Mesodermal cell (in vitro differentiated cells): ENCODE data around the gene BCAS1.

Experiments
- H3K27ac ChIP-seq: 2 replicates; pipeline ENCODE4 v1.7.0; 2013; ENCODE audit warnings: mild to moderate bottlenecking, low read depth, low read length, moderate library complexity; ENCODE audit not compliant: severe bottlenecking
- H3K36me3 ChIP-seq: 2 replicates; pipeline ENCODE4 v1.7.1; 2013; ENCODE audit warnings: mild to moderate bottlenecking, low read length, moderate library complexity; ENCODE audit not compliant: control insufficient read depth, insufficient read depth
- H3K4me1 ChIP-seq: one replicate; pipeline ENCODE4 v1.7.1; 2013; ENCODE audit warnings: mild to moderate bottlenecking, low read length; ENCODE audit not compliant: insufficient read depth, control insufficient read depth, poor library complexity, severe bottlenecking
- H3K4me3 ChIP-seq: 2 replicates; pipeline ENCODE4 v1.7.0; 2013; ENCODE audit warnings: low read length, control low read depth, mild to moderate bottlenecking; ENCODE audit not compliant: insufficient read depth, poor library complexity, severe bottlenecking; ENCODE audit errors: extremely low read depth
- H3K9me3 ChIP-seq: 2 replicates; pipeline ENCODE4 v1.7.1; 2013; ENCODE audit warnings: mild to moderate bottlenecking, low read length, moderate library complexity; ENCODE audit not compliant: control insufficient read depth
- WGBS, 2 experiments: methylation state at CpG; one replicate each; pipeline ENCODE4 v1.1.5; 2013; ENCODE audit warnings: missing lambda C conversion rate in 2 of 2; ENCODE audit not compliant: insufficient coverage in 2 of 2; 5-methylcytosine and 5-hydroxymethylcytosine counted together

BCAS1 gene

DNA sequence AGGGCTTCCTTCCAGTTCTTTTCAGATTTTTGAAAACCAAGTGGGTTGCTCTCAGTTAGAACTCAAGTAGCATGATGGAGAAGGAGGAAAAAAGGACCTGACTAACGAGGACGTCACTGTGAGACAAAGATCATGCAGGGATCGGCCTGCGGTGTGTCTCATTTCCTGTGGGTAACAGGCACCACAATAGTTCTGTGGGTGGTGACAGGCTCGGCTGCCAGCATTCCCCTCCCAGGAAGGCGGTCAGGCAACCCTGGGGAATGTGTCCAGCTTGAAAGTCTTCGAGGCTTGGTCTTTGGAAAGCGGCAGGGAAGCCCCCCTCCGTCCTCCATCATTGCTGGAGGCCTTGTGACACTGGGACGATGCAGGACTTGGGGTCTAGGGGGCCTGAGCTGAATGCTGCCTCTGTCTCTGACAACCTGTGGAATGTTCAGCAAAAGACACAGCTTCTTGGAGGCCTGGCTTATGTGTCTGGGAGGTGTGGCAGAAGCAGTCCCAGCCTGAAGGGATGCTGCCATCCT, 121.0 kb downstream of the BCAS1 start:
- Histone ChIP-seq H3K27ac (peak overlapping the region; percentile 60), H3K4me3 (no peak overlapping the region), H3K9me3 (peaks cover 11% of the 10 kb centered on the region), H3K36me3 (no peaks in the 10 kb centered on the region), H3K4me1 (peaks cover 14% of the 10 kb centered on the region)
- WGBS, 2 experiments, result 50 to 68% methylated on average over 9 to 10 of the region's 10 CpGs

DNA sequence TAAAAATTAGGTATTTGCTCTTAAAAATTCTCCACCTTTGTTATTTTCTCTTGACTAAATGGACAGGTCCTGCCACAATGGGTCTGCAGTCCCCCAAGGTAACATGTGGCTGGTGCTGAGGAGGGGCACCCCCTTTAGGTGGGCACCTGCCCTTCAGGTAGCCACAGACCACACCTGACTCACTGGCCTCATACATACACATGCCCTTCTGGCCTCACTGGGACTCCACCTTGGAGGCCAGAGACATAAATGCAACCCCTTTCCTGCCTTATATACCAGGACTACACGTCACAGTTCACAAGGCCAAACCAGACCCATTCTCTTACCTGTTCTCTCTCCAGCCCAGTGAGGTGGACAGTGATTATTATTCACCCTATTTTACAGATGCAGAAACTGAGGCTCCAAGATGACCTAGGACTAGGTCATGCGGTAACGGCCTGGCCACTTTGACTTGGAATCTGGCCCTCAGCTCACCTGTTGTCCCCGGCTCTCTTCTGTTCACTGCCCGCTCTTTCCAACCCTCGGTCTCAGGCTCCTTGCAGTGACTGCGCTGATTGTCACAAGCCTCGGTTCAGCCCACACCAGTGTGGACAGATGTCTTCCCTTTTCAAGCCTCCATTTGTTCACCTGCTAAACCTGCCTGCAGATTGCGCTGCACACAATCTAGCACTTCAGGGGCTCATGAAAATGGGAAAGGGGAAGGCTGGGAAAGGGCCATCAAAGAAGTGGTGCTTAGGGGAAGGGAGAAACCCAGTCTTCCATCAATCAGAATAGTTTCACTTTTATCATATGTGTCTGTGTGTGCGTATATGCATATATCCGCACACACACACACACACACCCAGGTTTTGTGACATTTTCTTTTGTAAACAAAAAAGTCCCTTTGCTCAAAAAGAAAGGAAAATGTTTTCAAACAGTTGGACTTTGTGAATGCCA, 121.7 kb downstream of the BCAS1 start:
- H3K36me3 ChIP-seq, result no peaks in the 10 kb centered on the region
- H3K4me3 ChIP-seq, result no peak overlapping the region
- H3K27ac ChIP-seq, result no peak overlapping the region
- 97 to 98% methylated on average over 7 of the region's 11 CpGs for WGBS, 2 experiments
- H3K9me3 ChIP-seq, result peaks cover 11% of the 10 kb centered on the region
- H3K4me1 ChIP-seq, result peaks cover 14% of the 10 kb centered on the region

DNA sequence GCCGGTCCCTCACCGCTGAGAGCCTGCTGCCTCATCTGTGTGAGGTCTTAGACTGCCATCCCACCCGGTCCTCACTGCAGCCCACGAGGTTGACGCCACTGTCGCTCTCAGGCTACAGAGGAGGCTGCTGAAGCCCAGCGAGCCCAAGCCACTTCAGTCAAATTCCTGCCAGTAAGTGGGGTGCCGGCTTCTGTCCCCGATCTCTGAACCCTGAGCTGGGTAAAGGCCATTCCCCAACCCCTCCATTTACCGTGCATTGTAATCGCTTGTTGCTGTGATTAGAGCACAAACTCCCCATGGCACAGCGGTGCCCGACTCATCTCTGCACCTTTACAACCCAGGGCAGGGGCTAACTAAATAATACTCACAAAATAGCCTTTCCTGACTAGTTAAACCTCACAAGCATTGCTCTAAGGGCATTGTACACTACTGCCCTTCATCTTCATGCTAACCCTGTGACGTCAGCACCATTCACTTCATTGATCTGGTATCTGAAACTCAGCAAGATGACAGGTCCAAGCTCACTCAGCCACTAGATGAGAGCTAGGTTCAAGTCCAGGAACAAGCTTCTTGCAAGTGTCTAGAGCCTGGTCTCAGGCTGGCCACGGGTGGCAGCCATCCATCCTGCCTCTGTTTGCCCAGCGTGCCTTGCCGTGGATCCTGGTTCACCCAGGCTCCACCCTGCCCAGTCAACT, 122.7 kb downstream of the BCAS1 start:
- WGBS, 2 experiments, result 89 to 92% methylated on average over 15 to 16 of the region's 17 CpGs
- Histone ChIP-seq H3K9me3 (peaks cover 4% of the 10 kb centered on the region), H3K27ac (no peak overlapping the region), H3K36me3 (no peaks in the 10 kb centered on the region), H3K4me1 (peaks cover 14% of the 10 kb centered on the region), H3K4me3 (no peak overlapping the region)

DNA sequence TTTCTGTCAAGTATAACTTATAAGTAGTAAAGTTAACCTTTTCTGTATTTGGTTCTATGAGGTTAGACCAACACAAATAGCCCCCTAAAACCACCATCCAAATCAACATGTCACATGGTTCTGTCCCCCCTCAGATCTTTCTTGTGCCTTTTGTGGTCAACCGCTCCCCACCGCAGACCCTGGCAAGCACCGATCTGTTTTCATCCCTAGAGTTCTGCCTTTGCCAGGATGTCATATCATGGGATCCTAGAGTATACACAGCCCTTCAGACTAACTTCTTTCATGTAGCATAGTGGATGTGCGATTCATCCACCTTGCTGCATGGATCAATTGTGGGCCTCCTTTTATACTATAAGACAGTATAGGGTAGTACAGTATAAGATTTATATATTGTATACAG, 124.3 kb downstream of the BCAS1 start:
- H3K4me3 ChIP-seq, result no peak overlapping the region
- H3K4me1 ChIP-seq, result peaks cover 28% of the 10 kb centered on the region
- WGBS, 2 experiments, result 100% methylated on average over 3 of the region's 4 CpGs
- no peak overlapping the region for H3K27ac ChIP-seq
- no peaks in the 10 kb centered on the region for H3K36me3 ChIP-seq
- no peaks in the 10 kb centered on the region for H3K9me3 ChIP-seq

DNA sequence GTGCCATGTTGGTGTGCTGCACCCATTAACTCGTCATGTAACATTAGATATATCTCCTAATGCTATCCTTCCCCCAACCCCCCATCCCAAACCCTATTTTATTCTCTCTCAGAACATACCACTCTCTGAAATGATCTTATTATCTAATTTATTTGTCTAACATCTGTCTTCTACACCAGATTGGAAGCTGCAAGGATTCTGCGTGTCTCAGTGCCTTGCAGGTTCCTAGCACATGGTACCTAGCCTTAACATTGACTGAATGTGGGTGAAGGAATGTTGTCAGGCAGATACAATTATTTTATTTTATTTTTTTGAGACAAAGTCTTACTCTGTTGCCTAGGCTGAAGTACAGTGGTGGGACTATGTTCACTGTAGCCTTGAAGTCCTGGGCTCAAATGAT, 124.9 kb downstream of the BCAS1 start:
- H3K9me3 ChIP-seq, result no peaks in the 10 kb centered on the region
- peaks cover 34% of the 10 kb centered on the region for H3K4me1 ChIP-seq
- no peaks in the 10 kb centered on the region for H3K36me3 ChIP-seq
- WGBS, 2 experiments, result 86 to 100% methylated on average over 1 of the region's 2 CpGs
- H3K27ac ChIP-seq, result no peak overlapping the region
- H3K4me3 ChIP-seq, result no peak overlapping the region

DNA sequence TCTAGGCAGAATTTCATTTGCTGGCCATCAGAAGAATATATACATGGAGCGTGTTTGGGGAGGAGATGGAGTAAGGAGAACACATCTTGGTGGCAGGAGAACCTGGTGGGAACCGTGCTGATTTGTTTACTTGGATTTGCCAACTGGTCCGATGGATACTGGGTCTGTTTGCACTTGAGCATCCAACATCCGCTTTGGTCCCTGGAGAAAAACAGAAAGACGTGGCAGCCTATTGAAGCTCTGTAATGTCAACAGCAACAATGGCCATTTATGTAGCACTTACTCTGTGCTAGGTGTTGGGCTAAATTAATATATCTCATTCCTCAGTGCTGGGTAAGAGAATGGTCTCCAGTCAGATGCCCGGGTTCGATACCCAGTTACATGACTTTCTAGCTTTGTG, 125.6 kb downstream of the BCAS1 start:
- Histone ChIP-seq H3K9me3 (no peaks in the 10 kb centered on the region), H3K4me1 (peaks cover 34% of the 10 kb centered on the region), H3K36me3 (no peaks in the 10 kb centered on the region), H3K27ac (no peak overlapping the region), H3K4me3 (no peak overlapping the region)
- WGBS, 2 experiments, result 90 to 97% methylated on average over 5 to 6 of the region's 7 CpGs

DNA sequence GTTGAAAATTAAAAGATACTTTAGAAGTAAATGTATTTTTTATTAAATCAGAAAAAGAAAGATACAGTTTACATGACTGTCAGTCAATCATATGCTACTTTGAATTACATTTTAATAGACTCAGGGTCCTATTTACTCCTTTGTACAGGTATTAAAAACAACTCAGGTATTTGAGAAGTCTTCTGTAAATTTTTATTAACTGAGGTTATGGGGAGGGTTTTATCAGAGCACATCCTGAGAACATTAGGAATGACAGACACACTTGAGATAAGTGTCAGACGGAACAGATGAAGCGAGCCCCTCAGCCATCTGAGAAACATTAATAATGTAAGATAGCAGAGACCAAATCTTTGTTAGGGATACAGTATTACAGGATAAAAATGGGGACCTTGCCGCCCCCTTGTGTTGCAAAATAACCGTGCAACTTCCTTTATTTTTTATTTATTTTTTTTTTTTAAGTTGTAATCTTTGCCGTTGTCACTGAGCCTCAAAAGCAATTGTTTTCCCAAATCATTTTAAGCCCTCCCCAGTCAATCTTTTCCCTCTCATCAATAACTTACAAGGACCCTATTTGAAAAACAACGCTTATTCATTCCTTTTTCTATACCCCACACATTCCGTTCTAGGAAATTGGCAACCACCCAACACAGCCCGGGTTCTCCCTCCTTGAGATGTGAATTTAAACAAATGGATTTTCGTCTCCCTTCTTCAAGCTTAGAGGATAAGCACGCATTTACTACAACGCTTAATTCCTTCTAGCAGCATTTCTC, 126.7 kb downstream of the BCAS1 start:
- Histone ChIP-seq H3K27ac (no peak overlapping the region), H3K9me3 (no peaks in the 10 kb centered on the region), H3K4me3 (no peak overlapping the region), H3K4me1 (peaks cover 34% of the 10 kb centered on the region), H3K36me3 (no peaks in the 10 kb centered on the region)
- WGBS, 2 experiments, result 75 to 84% methylated on average over 3 to 7 of the region's 11 CpGs

DNA sequence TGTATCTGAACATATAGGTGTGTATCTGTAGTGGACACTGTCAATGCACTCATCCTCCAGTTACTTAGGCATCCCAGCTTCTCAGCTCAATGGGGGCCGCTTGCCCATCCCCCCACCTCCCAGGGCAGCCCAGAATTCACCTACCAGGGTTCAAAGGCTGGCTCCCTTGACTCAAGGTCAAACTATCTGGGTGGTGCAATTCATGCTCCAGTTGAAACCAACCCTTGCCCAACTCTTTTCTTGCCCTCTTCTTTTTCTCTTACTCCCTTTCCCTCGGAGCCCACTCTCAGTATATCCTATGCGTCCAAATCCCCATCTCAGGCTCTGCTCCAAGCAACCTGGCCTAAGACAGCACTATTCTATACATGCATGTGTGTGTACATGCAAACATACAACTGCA, 127.4 kb downstream of the BCAS1 start:
- Histone ChIP-seq H3K27ac (no peak overlapping the region), H3K4me3 (no peak overlapping the region), H3K9me3 (no peaks in the 10 kb centered on the region), H3K36me3 (no peaks in the 10 kb centered on the region), H3K4me1 (peaks cover 34% of the 10 kb centered on the region)
- 100% methylated on average over 1 to 2 of the region's 3 CpGs for WGBS, 2 experiments

DNA sequence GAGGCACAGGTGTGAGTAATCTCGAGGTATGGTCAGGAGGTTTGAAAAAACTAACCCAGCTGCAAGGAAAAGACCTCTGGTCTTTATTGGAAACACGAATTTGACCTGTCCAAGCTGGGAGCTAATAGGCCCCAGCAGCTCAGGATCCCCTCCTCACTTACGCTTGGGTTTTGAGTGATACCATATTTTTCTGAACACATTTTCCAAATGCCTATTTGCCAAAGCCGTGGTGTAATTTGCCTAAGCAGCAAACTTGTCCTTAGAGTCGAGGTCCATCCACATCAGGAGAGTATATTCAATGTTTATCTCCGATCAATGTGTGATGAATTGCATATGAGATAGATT, 128.0 kb downstream of the BCAS1 start:
- Histone ChIP-seq H3K4me3 (no peak overlapping the region), H3K27ac (peak overlapping the region; percentile 79), H3K4me1 (peaks cover 34% of the 10 kb centered on the region), H3K36me3 (no peaks in the 10 kb centered on the region), H3K9me3 (no peaks in the 10 kb centered on the region)
- 70 to 72% methylated on average over 5 to 6 of the region's 6 CpGs for WGBS, 2 experiments

DNA sequence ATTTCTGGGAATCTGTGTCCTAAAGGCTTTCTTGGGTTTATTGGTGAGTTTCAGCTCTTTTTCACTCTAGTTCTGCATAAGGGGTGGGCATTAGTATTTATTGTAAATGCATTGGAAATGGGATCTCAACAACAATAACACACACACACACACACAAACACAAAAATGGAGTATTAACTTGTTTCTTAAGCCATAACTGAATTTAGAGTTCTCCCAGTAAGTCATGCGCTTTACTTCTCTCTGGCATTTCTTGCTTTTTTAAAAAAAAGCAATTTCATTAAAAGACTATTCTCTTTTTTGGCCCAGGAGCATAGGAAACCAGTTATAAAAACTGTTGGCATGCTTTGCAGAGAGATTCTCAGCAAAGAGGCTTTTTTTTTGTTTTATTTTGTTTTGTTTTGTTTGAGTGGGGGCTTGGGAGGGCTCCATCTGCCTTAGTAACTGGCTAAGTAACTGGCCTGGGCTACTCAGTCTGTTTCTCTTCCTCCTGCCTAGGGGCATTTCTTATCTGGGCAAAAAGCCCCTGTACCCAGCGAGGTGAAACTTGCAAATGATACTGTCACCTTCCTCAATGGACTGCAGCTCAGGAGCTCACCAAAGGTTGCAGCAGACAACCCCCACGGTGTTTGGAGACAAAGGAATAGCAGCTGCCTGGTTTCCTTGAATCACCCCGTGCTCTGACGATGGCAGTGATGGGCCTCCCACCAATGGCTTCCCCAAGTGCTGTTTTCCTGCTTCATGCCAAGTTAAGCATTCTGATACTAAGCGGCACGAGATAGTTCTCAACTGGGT, 128.5 kb downstream of the BCAS1 start:
- H3K4me3 ChIP-seq, result no peak overlapping the region
- 21% methylated on average over 5 to 7 of the region's 7 CpGs for WGBS, 2 experiments
- H3K9me3 ChIP-seq, result no peaks in the 10 kb centered on the region
- H3K27ac ChIP-seq, result peak overlapping the region; percentile 79
- no peaks in the 10 kb centered on the region for H3K36me3 ChIP-seq
- peaks cover 34% of the 10 kb centered on the region for H3K4me1 ChIP-seq
